Measurements from ENCODE around the gene TRIM2.

The TRIM2 gene

DNA sequence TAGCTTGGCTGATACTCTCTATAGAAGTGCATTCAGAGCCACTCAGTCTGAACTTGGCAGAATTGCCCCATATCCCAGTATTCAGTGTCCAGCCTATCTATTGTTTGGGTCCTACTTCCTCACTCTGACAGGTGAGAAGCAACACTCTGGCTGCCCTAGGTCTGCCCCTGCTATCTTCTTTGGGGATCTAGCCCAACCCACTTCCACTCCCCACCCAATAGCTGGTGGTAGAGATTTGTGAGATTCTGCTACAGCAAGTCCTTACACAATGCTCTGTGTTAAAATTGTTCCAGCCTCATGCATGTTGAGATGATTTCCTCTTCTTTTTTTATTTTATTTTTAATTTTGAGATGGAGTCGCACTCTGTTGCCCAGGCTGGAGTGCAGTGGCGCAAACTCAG, 67.6 kb downstream of the TRIM2 start:
- in situ Hi-C loops (cut with HindIII; ENCODE audit: low sequenced_read_pairs): no loop called here
- no peak for DNase-seq (ENCODE audit: low read depth, low spot score)
- H3K4me3 ChIP-seq (ENCODE audit: low read depth, low read length): no peak overlapping the region
- TF ChIP-seq, protein P1, sequence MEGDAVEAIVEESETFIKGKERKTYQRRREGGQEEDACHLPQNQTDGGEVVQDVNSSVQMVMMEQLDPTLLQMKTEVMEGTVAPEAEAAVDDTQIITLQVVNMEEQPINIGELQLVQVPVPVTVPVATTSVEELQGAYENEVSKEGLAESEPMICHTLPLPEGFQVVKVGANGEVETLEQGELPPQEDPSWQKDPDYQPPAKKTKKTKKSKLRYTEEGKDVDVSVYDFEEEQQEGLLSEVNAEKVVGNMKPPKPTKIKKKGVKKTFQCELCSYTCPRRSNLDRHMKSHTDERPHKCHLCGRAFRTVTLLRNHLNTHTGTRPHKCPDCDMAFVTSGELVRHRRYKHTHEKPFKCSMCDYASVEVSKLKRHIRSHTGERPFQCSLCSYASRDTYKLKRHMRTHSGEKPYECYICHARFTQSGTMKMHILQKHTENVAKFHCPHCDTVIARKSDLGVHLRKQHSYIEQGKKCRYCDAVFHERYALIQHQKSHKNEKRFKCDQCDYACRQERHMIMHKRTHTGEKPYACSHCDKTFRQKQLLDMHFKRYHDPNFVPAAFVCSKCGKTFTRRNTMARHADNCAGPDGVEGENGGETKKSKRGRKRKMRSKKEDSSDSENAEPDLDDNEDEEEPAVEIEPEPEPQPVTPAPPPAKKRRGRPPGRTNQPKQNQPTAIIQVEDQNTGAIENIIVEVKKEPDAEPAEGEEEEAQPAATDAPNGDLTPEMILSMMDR (IDR thresholded peaks at IDR 0.05; ENCODE audit: low read depth, low read length): no peak

DNA sequence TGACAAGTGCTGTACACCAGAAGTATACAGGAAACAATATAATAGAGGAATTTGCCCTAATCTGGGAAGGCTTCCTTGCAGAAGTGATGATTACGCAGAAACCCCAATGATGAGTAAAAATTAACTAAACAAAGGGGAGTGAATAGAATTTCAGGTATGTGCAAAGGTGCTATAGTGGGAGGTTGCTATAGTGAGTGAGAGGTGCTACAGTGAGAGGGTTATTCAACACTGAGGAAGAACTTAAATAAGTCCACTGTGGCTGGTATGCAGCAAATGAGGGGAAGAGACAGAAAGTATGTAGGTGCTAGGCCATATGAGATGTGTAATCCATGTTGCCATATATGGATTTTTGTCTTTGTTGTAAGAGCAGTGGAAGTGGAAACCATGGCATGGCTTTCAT, 69.5 kb downstream of the TRIM2 start:
- TF ChIP-seq, protein P1 (IDR thresholded peaks at IDR 0.05; ENCODE audit: low read depth, low read length): no peak
- in situ Hi-C loops (cut with HindIII; ENCODE audit: low sequenced_read_pairs): no loop called here
- no peak for DNase-seq (ENCODE audit: low read depth, low spot score)
- H3K4me3 ChIP-seq (ENCODE audit: low read depth, low read length): no peak overlapping the region

DNA sequence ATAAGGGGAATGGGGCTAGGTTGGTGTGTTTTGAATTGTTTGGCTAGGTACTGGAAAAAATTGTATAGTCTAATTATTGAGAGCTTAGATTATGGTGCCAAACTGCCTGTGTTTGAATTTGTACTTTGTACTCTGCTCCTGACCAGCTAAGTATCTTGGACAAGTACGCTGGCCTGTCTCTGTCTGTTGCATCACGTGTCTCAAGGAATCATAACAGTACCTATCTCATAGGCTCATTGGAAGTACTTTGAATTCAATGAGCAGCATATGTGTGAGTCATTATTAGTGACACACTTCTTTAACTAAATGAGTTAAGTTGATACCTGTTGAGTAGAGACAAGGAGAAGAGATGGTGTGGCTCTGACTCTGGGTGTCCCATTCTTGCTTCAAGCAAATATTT, 70.7 kb downstream of the TRIM2 start:
- DNase-seq (ENCODE audit: low read depth, low spot score): no peak
- in situ Hi-C loops (cut with HindIII; ENCODE audit: low sequenced_read_pairs): no loop called here
- TF ChIP-seq, protein P1 (IDR thresholded peaks at IDR 0.05; ENCODE audit: low read depth, low read length): no peak
- no peak overlapping the region for H3K4me3 ChIP-seq (ENCODE audit: low read depth, low read length)

DNA sequence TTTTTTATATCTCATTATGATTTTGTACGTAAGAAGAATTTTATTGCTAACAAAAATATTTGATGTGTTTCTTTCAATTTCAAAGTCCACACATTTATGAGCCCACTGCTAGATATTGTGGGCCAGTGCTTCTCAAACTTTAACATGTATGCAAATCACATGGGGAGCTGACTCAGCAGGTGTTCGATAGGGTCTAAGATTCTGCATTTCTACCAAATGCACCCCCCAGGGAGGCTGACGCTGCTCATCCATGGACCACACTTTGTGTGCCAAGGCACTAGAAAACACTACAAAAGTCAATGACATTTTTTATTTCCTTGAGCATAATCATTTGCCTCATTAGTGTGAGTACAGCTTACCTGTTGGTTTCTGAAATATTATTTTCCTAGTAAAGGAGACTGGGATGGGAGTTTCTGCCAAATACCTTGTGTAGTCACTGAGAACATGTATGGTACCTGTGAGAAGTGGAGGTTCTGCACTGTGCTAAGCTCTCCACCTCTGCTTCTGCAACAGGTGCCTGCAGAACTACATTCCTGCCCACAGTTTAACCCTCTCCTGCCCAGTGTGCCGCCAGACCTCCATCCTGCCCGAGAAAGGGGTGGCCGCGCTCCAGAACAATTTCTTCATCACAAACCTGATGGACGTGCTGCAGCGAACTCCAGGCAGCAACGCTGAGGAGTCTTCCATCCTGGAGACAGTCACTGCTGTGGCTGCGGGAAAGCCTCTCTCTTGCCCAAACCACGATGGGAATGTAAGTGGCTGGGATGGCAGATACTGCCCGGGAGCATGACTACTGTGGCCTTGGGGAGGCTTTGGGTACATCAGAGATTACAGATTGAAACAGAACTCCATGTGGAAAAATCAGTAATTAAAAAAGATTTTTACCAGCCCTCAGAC, 71.4 kb downstream of the TRIM2 start:
- DNase-seq (ENCODE audit: low read depth, low spot score): no peak
- TF ChIP-seq, protein P1 (IDR thresholded peaks at IDR 0.05; ENCODE audit: low read depth, low read length): no peak
- H3K4me3 ChIP-seq (ENCODE audit: low read depth, low read length): no peak overlapping the region
- in situ Hi-C loops (cut with HindIII; ENCODE audit: low sequenced_read_pairs): no loop called here

DNA sequence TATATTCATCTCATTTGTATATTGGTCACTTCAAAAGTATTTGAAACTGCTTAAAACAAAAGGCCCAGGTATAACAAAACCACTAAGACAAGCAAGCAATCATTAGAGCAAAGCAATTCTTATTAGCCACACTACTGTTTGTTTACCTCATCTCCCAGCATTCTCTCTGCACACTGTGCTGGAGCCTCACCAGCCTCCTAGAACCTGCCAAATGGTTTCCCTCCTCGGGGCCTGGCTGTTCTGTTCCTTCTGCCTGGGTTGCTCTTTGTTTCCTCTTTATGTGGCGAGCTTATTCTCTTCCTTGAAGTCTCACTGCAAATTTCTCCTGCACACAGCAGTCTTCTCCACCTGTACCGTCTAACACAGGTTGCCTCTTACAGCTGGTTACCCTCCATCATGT, 72.7 kb downstream of the TRIM2 start:
- in situ Hi-C loops (cut with HindIII; ENCODE audit: low sequenced_read_pairs): no loop called here
- DNase-seq (ENCODE audit: low read depth, low spot score): no peak
- TF ChIP-seq, protein P1 (IDR thresholded peaks at IDR 0.05; ENCODE audit: low read depth, low read length): no peak
- H3K4me3 ChIP-seq (ENCODE audit: low read depth, low read length): no peak overlapping the region

DNA sequence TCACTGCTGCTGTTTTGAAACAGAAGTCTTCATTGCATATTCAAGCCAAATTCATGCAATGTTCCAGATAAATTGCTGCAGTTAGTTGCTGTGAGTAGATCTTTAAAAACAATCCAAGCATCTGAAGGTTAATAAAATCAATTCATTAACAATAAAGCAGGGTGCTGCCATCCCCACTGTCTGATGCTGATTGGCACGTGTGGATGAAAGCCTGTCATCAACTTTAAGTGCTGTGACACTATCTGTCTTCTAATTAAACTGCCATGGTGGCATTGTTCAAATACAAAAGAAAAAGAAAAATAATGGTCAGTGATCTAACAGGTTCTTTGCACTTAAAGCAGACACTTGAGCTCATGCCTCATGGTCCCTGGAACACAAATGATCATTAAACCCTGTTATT, 77.2 kb downstream of the TRIM2 start:
- H3K4me3 ChIP-seq (ENCODE audit: low read depth, low read length): no peak overlapping the region
- DNase-seq (ENCODE audit: low read depth, low spot score): no peak
- in situ Hi-C loops (cut with HindIII; ENCODE audit: low sequenced_read_pairs): no loop called here
- TF ChIP-seq, protein P1 (IDR thresholded peaks at IDR 0.05; ENCODE audit: low read depth, low read length): no peak
